Kasumi-1 (cell line): ENCODE measurements around the gene UPP1.

Experiments used
- DNase-seq, 2 experiments: peaks; one replicate each; lab custom pipeline; 2025; lab: John Stamatoyannopoulos, UW

UPP1 gene

DNA sequence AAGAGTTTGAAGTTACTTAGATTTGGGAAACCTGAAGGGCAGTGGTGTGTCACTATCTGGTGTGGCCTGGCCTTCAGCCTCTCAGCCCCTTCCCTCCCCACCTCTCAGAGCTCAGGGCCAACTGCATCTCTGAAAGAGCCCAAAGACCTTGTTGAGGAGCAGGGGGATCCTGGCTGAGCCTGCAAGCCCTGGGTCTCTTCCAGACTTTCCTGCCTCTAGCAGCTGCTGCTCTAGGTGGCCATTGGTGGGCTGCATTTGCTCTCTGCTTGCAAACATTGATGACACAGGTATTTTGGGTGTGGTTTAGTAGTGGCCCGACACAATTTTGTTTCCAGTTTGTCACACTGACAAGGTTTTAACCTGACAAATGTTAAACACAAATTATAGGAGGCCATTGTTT is 3.1 kb upstream of the UPP1 start:
- no peak for DNase-seq

GRCh38 chr7:48087349-48087748 is 1.7 kb upstream of the UPP1 start:
- DNase-seq: no peak

DNA sequence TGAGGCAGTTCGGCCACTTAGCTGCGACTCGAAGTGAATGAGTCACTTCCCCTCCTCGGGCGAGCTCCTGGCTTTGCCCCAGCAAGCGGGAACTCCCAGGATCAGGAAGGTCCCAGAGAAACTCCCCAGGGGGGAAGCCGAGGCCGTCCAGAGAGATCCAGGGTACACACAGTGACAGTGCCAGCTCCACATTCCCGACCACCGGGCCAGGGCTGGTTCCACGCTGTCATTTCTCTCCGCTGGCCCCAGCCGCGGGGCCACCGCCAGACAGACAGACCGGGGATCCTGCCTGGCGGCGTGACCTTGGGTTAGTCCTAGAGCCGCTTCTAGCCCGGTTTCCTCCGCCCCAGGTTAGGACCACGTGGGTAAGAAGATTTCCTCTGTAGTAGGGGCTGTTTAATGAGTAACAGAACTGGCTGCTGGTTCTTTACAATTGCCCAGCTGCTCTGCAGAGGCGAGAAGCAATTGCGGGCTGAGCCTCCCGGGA is 463 bp upstream of the UPP1 start:
- DNase-seq: peak; percentile 78 to 90

DNA sequence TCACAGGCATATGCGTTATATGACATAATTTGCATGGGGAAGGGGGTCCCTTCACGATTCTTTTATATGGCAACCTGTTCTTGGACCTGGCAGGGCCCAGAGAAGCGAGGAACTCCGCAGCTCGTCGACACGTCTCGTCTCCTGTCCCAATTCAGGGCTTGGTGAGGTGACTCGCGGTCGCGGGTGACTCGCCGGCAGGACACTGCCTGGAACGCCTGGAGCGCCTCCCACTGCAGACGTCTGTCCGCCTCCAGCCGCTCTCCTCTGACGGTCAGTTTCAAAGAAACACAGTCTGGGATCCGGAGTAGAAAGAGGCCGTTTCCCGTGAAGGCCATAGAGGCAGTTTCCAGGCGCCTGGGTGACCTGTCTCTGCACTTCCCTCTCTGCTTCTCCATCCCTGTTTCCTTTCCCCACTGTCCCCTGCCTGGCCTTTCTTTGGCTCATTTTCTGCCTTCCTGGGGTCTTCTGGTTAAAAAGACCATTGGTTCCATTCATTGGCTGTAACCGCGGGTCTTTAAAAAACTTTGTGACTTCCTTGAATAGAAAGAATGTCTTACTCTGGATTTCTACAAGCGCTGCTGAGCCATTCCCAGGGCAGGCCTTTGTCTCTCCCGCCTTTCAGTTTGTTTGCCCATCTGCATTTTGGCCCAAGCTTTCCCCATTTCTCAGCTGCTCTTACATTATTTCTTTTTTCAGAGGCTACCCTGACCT is 1.2 kb downstream of the UPP1 start:
- DNase-seq: no peak

- no peak for DNase-seq
Measured at GRCh38 chr7:48091506-48092433, 2.7 kb downstream of the UPP1 start.

DNA sequence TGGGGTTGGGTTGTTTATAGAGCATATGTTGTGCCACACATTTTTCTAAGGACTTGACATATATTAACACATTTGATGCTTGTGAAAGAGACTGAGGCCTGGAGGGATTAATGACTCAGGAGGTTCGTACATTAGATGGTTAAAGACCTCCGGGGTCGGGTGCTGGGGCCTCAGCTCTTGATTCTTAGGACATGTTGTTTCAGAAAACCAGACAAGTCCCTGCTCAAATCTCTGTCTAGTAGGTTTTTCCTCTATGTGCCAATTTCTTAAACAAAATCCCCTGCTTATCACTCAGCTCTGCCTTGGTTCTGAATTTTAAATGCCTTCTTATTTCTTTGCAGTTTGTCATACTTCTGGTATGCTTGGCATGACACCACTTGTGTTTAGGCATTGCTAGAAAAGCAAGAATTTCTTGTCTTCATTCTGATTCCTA is 5.8 kb downstream of the UPP1 start:
- DNase-seq: no peak

GRCh38 chr7:48096273-48096672 is 7.2 kb downstream of the UPP1 start:
- no peak for DNase-seq

GRCh38 chr7:48097521-48098231 is 8.6 kb downstream of the UPP1 start:
- DNase-seq: no peak

DNA sequence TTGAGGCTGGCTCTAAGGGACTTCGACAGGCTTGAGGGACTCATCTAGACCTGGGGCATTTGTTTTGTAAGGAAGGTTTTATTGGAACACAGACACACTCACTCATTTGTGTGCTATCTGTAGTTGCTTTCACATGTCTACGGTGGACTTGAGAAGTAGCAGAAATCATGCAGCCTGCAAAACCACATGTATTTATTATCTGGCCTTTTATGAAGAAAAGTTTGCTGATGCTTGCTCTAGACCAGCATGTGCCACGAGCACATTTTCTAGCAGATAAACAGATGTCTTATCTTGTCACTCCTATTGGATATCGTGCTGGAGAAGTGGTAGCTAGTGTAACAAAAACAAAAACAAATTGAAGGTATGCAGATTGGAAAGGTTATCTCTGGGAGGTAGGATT is 9.8 kb downstream of the UPP1 start:
- DNase-seq: no peak

DNA sequence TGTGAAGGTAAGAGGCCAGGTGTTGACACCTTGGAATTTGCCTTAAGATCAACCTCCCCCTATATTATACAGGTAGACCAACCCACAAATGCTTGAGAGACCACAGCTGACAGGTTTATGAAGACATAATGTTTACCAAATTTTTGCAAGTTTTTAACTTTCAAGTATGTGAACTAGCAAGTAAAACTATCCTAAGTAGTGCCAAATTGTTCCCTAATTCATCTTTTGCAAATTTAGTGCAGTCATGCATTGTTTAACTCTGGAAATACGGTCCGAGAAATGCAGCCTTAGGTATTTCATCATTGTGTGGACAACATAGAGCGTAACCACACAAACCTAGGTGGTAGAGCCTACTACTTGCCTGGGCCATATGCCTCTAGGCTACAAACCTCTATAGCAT is 10.7 kb downstream of the UPP1 start:
- no peak for DNase-seq

DNA sequence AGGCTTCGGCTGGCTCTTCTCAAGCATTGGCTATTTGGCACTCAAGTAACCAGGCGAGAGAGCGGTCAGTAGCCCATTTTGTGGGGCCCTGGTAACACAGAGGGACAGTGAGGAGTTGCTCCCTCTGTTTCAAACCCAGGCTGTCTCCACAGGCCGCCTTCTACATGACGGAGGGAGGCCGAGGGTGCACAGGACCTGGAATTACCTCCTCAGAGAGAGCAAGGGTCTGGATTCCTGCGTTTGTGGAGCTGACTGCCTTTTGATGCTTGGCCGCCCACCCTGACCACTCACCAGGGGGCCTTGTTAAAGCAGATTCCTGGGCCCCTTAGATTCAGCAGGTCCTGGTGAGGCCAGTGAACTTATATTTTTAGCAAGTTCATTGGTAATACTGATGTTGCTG is 12.3 kb downstream of the UPP1 start:
- no peak for DNase-seq

DNA sequence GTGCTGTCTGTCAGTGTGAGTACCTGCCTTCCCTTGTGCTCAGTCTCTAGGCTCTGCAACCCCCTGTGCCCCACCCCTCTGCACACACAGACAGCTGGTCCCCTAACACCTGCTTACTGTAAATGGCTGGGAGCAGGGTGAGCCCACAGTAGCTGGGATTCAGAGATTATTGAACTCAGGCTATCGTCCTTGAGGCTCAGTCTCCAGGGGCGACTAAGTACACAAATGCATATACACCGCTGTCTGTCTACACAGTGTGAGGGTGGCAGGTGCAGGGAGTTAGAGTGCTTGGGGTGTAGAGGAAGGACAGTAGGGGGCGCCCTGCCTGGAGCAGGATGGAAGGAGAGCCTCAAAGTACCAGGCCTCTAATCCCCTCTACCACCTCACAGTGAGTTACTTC is 12.9 kb downstream of the UPP1 start:
- peak in 1 of 2 experiments; percentile 31 for DNase-seq

DNA sequence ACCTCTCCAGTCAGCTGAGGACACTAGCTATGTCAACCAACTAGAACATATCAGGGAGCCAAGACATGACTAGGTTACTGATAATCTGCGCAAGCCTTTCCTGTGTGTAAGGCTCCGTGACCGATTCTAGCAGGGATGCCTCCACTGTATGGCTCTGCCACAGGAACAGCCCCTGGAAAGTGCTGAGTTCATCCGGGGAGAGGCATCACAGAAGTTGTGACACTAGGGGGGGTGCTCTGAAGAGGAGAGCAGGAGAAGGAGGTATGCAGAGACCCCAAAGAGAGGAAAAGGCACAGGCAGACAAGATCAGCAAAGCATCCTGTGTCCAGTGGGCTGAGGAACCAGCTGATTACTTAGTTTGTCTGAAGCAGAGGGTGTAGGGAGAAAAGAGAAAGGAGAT is 13.5 kb downstream of the UPP1 start:
- no peak for DNase-seq

DNA sequence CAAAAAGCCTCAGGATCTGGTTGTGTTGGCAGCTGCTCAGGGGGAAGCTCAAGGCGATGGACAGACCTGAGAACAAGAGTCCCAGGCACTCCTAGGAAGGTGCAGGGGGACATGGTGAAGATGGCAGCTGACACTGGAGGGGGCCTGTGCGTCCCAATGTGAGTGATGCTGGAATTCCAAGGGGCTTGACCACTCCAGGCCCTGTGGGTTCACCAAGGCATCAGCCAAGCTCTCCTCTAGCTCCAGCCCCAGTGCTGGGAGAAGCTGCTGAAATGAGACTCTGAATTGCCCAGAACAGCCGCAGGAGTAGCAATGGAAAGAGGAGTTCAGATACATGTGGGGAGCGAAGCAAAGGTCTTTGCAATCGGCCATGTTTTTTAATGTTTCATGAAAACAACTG is 16.0 kb downstream of the UPP1 start:
- no peak for DNase-seq

DNA sequence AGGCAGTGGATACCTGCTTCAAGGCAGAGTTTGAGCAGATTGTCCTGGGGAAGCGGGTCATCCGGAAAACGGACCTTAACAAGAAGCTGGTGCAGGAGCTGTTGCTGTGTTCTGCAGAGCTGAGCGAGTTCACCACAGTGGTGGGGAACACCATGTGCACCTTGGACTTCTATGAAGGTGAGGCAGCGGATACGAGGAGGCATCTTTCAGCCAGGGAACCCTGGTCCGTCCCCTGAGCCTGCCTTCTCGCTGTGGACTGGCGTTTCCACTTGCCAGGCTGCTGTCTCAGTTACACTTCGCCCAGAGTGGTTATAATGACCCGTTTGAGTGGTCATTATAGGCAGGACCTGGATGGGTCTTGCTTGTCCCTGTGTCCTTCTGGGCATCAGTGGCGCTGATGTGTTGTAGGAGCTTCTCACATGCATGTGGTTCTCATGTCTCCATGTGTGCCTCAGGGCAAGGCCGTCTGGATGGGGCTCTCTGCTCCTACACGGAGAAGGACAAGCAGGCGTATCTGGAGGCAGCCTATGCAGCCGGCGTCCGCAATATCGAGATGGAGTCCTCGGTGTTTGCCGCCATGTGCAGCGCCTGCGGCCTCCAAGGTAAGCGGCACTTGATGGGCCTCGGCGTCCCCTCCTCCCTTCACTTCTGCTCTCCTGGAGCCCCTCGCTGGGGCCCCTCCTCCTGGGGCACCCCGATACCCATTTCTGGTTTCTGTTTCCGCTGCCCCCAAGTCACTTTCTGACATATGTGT is 18.0 kb downstream of the UPP1 start:
- no peak for DNase-seq

GRCh38 chr7:48107926-48108472 is 18.9 kb downstream of the UPP1 start:
- no peak for DNase-seq

GRCh38 chr7:48108959-48109847 is 20.1 kb downstream of the UPP1 start:
- DNase-seq: no peak

DNA sequence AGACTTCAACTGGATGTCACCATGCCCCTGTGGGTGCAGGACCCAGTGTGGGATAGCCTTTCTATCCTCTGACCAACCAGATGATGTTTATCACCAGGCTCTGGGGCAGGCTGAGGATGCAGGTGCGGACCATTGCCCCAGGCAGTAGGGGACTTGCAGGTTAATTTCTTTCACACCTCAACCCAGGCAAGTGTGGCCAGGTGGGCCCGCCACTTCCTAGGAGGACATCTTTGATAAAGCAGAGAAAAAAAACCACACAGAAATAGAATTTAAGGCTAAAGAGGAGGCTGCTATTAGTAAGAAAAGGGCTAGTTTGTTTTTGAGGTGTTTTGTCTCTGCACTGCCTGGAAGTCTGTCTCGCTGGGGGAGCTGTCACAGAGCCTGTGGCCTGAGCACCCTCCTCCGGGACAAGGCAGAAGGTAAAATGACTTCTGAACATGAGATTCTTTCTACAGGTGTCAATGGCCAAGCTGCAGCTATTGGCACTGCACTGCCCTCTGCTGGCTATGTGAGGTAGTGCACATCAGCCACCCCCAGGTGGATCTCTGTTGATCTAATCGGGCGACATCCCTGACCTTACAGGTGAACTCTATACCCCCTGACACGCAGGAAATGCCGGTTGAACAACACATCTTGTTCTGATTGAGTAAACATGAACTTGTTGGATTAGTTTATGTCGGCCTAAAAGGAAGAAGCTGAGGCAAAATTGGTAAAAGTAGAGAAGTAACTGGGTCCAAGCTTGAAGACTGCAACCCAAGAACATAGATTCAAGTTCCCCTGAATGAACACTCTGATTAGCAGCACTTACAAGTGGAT is 21.0 kb downstream of the UPP1 start:
- DNase-seq: peak; percentile 48 to 53

DNA sequence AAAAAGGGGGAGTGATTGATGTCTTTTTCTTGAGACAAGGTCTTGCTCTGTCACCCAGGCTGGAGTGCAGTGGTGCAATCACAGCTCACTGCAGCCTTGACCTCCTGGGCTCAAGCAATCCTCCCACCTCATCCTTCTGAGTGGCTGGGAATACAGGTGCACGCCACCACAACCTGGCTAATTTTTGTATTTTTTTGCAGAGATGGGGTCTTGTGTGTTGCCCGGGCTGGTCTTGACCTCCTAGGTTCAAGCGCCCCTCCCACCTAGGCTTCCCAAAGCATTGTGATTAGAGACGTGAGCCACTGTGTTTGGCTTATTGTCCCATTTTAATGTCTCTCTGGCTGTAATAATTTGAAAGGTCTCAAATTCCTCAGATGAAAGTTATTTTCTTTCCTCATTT is 21.8 kb downstream of the UPP1 start:
- no peak for DNase-seq

DNA sequence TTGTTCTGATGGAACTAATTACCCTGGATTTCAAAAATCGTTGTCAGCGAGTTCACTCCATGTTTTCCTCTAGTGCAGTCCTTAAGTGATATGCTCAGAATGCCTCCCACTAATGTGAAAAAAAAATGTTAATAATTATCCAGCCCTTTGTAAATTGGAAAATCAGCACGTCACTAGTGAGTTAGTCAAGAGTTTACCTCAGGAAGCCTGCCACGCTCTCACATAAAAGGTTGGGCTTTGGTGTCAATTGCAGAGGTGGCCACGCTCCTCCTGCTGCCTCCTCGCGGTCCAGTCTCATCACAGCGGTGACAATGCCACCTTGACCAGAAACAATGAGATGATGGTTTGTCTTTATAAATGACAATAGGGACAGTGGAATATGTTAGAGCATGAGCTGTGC is 22.5 kb downstream of the UPP1 start:
- no peak for DNase-seq
